PC-9 (cell line): ENCODE measurements around the gene RAB40B. TPM values are rescaled to one million over a fixed set of nuclear protein-coding genes. Genes with fewer than 3 reads are reported as not detected.

Source experiments
- BruUV-seq: library from RNA; stranded (reverse); fragments of 400-500 nt; replicated peaks from 2 replicates; lab custom pipeline; 2021; lab: Mats Ljungman, UMichigan
- CTCF ChIA-PET: fragments of 300-600 bp; sonication (Branson Sonifier 250); formaldehyde crosslinking; loops from one replicate; lab custom pipeline; 2022; ENCODE audit warnings: antibody characterized with exemption; lab: Charles Lee
- POLR2A ChIA-PET: fragments of 300-600 bp; sonication (Branson Sonifier 250); formaldehyde crosslinking; loops from one replicate; lab custom pipeline; 2022; ENCODE audit warnings: antibody characterized with exemption; ENCODE audit not compliant: unreplicated experiment; lab: Charles Lee
- DNase-seq, 2 experiments: peaks; one replicate each; pipeline versions ENCODE4 v3.0.0 to v3.0.0-alpha.2; 2015 to 2022; ENCODE audit warnings: mixed read lengths in 1 of 2
- H2AFZ ChIP-seq: fragments of 200-600 bp; sonication (generic); 2 replicates; pipeline ENCODE4 v1.8.1; 2017; ENCODE audit warnings: antibody characterized with exemption
- H3F3A ChIP-seq: fragments of 200-600 bp; sonication (generic); 2 replicates; pipeline ENCODE4 v1.8.1; 2017; ENCODE audit warnings: antibody characterized with exemption, mild to moderate bottlenecking, low read depth; ENCODE audit not compliant: insufficient read depth
- H3K27ac ChIP-seq: fragments of 200-600 bp; sonication (generic); 2 replicates; pipeline ENCODE4 v1.6.1; 2016; ENCODE audit warnings: mixed run types
- H3K27me3 ChIP-seq: fragments of 200-600 bp; sonication (generic); 2 replicates; pipeline ENCODE4 v1.6.1; 2016; ENCODE audit warnings: low read depth, mixed run types; ENCODE audit not compliant: insufficient read depth
- H3K36me3 ChIP-seq: fragments of 200-600 bp; sonication (generic); 2 replicates; pipeline ENCODE4 v1.6.1; 2016; ENCODE audit warnings: low read depth, mixed run types
- H3K4me1 ChIP-seq: fragments of 200-600 bp; sonication (generic); replicated peaks from 2 replicates; pipeline ENCODE4 v1.6.1; 2016; ENCODE audit warnings: mixed run types; ENCODE audit not compliant: insufficient read depth
- H3K4me2 ChIP-seq: fragments of 200-600 bp; sonication (generic); 2 replicates; pipeline ENCODE4 v1.6.1; 2017; ENCODE audit warnings: mixed run types
- H3K4me3 ChIP-seq: fragments of 200-600 bp; sonication (generic); 2 replicates; pipeline ENCODE4 v1.6.1; 2016; ENCODE audit warnings: mixed run types
- H3K79me2 ChIP-seq: fragments of 200-600 bp; sonication (generic); 2 replicates; pipeline ENCODE4 v1.6.1; 2017; ENCODE audit warnings: low read depth, mixed run types
- H3K9me2 ChIP-seq: fragments of 200-600 bp; sonication (generic); 2 replicates; pipeline ENCODE4 v1.8.1; 2017; ENCODE audit warnings: mild to moderate bottlenecking; ENCODE audit not compliant: insufficient read depth
- H3K9me3 ChIP-seq: fragments of 200-600 bp; sonication (generic); 2 replicates; pipeline ENCODE4 v1.8.1; 2016; ENCODE audit warnings: low read depth; ENCODE audit not compliant: insufficient read depth
- H4K20me1 ChIP-seq: fragments of 200-600 bp; sonication (generic); 2 replicates; pipeline ENCODE4 v1.8.1; 2017; ENCODE audit not compliant: insufficient read depth
- EZH2 ChIP-seq: fragments of 200-600 bp; sonication (generic); IDR thresholded peaks from 2 replicates; pipeline ENCODE4 v1.8.0; 2017; ENCODE audit warnings: antibody characterized with exemption, low read depth
- intact Hi-C: fragments of 100-400 bp; cut with micrococcal nuclease; formaldehyde crosslinking; loops from one replicate; pipeline ENCODE4 v1.10.0; 2022; ENCODE audit not compliant: unreplicated experiment
- total RNA-seq: library from RNA; stranded (reverse); gene quantifications from 2 replicates; pipeline ENCODE4 v1.2.3, GENCODE V29; 2021
- TF ChIP-seq, protein P1 (sequence below): fragments of 200-600 bp; sonication (generic); conservative IDR thresholded peaks from 2 replicates; pipeline ENCODE4 v1.6.1; 2017; ENCODE audit warnings: mixed run types, antibody characterized with exemption, mild to moderate bottlenecking, moderate library complexity

RAB40B gene
- total RNA-seq, 1 experiment from 2014 or later = 7.9 TPM

- intact Hi-C loops = no loop called here
- Histone ChIP-seq H2AFZ (no peak overlapping the region), H4K20me1 (no peaks in the 10 kb centered on the region), H3K27ac (no peak overlapping the region), H3F3A (no peaks in the 10 kb centered on the region), H3K4me1 (no peaks in the 10 kb centered on the region), H3K36me3 (no peaks in the 10 kb centered on the region), H3K27me3 (no peaks in the 10 kb centered on the region), H3K9me3 (no peaks in the 10 kb centered on the region), H3K4me3 (no peak overlapping the region), H3K9me2 (no peaks in the 10 kb centered on the region), H3K79me2 (no peaks in the 10 kb centered on the region), H3K4me2 (no peak overlapping the region)
- DNase-seq = no peak
- TF ChIP-seq EZH2 = no peak
- TF ChIP-seq, protein P1, sequence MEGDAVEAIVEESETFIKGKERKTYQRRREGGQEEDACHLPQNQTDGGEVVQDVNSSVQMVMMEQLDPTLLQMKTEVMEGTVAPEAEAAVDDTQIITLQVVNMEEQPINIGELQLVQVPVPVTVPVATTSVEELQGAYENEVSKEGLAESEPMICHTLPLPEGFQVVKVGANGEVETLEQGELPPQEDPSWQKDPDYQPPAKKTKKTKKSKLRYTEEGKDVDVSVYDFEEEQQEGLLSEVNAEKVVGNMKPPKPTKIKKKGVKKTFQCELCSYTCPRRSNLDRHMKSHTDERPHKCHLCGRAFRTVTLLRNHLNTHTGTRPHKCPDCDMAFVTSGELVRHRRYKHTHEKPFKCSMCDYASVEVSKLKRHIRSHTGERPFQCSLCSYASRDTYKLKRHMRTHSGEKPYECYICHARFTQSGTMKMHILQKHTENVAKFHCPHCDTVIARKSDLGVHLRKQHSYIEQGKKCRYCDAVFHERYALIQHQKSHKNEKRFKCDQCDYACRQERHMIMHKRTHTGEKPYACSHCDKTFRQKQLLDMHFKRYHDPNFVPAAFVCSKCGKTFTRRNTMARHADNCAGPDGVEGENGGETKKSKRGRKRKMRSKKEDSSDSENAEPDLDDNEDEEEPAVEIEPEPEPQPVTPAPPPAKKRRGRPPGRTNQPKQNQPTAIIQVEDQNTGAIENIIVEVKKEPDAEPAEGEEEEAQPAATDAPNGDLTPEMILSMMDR = no peak
- POLR2A ChIA-PET = no interaction called here
- CTCF ChIA-PET = no interaction called here
- BruUV-seq = no TSS peak
Measured at GRCh38 chr17:82743344-82744219, 45.1 kb upstream of the RAB40B start.

DNA sequence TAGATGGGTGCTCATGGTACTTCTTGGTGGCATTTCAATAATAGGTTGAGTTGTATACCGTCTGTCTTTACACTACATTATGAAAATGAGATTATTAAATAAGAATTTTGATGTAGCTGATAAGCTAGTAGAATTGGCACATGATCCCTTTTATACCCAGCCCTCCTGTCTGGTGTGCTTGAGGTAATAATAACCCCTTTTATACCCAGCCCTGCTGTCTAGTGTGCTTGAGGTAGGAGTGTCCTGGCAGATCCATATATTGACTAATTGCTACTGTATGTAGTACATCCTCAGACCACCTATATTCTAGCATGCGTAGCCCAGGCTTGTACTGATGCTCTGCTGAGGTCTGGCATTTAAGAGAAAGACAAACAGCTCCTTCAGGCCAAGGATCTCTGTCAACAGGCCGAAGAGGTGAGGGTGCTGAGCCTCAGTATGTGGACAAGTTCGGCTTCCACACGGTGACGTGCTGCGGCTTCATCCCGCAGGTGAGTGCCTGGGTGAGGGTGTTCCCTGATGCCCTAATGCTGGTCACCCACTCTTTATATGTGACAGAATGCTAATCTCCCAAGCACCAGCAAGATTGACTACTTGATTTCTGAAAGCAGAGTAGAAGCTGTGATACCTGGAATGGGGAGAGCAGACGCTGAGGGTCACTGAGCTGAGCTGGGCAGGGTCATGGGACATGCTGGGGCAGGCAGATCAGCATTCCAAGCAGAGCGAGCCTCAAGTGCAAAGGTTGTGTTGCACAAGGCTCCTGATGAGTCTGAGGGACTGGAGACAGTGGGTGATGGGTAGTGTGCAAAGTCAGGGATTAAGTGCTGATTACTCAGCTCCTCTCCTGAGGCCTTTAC, 42.6 kb upstream of the RAB40B start:
- no peak overlapping the region for H3K27ac ChIP-seq
- no peaks in the 10 kb centered on the region for H3K4me1 ChIP-seq
- intact Hi-C loops = no loop called here
- CTCF ChIA-PET = no interaction called here
- no peaks in the 10 kb centered on the region for H4K20me1 ChIP-seq
- POLR2A ChIA-PET = no interaction called here
- no peak overlapping the region for H3K4me2 ChIP-seq
- no peaks in the 10 kb centered on the region for H3K9me2 ChIP-seq
- TF ChIP-seq, protein P1 = no peak
- TF ChIP-seq EZH2 = no peak
- BruUV-seq = no TSS peak
- no peak overlapping the region for H2AFZ ChIP-seq
- no peaks in the 10 kb centered on the region for H3F3A ChIP-seq
- H3K36me3 ChIP-seq = no peaks in the 10 kb centered on the region
- no peak for DNase-seq
- H3K4me3 ChIP-seq = no peak overlapping the region
- H3K27me3 ChIP-seq = no peaks in the 10 kb centered on the region
- H3K9me3 ChIP-seq = no peaks in the 10 kb centered on the region
- no peaks in the 10 kb centered on the region for H3K79me2 ChIP-seq

GRCh38 chr17:82737967-82738877, 39.7 kb upstream of the RAB40B start:
- Histone ChIP-seq H3K9me2 (no peaks in the 10 kb centered on the region), H3K36me3 (no peaks in the 10 kb centered on the region), H3K4me1 (no peaks in the 10 kb centered on the region), H3K79me2 (no peaks in the 10 kb centered on the region), H3K27me3 (no peaks in the 10 kb centered on the region), H4K20me1 (no peaks in the 10 kb centered on the region), H2AFZ (no peak overlapping the region), H3K4me2 (no peak overlapping the region), H3F3A (no peaks in the 10 kb centered on the region), H3K4me3 (no peak overlapping the region), H3K9me3 (no peaks in the 10 kb centered on the region), H3K27ac (no peak overlapping the region)
- CTCF ChIA-PET = no interaction called here
- POLR2A ChIA-PET = no interaction called here
- TF ChIP-seq, protein P1 = no peak
- intact Hi-C loops = no loop called here
- DNase-seq = no peak
- BruUV-seq = no TSS peak
